NCI-H2107 treated with DMSO at 0.1 percent for 48 hours (cell line): ENCODE results near the gene PRKCD.

Source experiments
- DNase-seq: peaks from one replicate; lab custom pipeline; 2025; ENCODE audit not compliant: unreplicated experiment; lab: John Stamatoyannopoulos, UW

The PRKCD gene

GRCh38 chr3:53169832-53170324 lies 8.9 kb downstream of the PRKCD start:
- DNase-seq, result no peak

GRCh38 chr3:53170325-53171063 lies 9.5 kb downstream of the PRKCD start:
- DNase-seq, result no peak

GRCh38 chr3:53171064-53171418 lies 10.0 kb downstream of the PRKCD start:
- DNase-seq, result no peak

GRCh38 chr3:53171827-53172505 lies 11.0 kb downstream of the PRKCD start:
- DNase-seq, result no peak

GRCh38 chr3:53173107-53173506 lies 12.1 kb downstream of the PRKCD start:
- DNase-seq, result no peak

- no peak for DNase-seq
Observed at GRCh38 chr3:53174346-53175250, 13.6 kb downstream of the PRKCD start.

GRCh38 chr3:53175613-53176540 lies 14.9 kb downstream of the PRKCD start:
- DNase-seq, result no peak

GRCh38 chr3:53178246-53178645 lies 17.2 kb downstream of the PRKCD start:
- DNase-seq, result no peak

GRCh38 chr3:53179580-53179979 lies 18.6 kb downstream of the PRKCD start:
- DNase-seq, result no peak

GRCh38 chr3:53180305-53181023 lies 19.5 kb downstream of the PRKCD start:
- DNase-seq, result no peak

- no peak for DNase-seq
Observed at GRCh38 chr3:53181024-53181371, 20.0 kb downstream of the PRKCD start.

- DNase-seq, result no peak
Observed at GRCh38 chr3:53181528-53181927, 20.5 kb downstream of the PRKCD start.

GRCh38 chr3:53182764-53183355 lies 21.9 kb downstream of the PRKCD start:
- DNase-seq, result no peak

GRCh38 chr3:53183514-53183913 lies 22.5 kb downstream of the PRKCD start:
- no peak for DNase-seq

- DNase-seq, result no peak
Observed at GRCh38 chr3:53184701-53185100, 23.7 kb downstream of the PRKCD start.

- DNase-seq, result no peak
Observed at GRCh38 chr3:53185761-53186465, 24.9 kb downstream of the PRKCD start.

- DNase-seq, result no peak
Observed at GRCh38 chr3:53186726-53187125, 25.7 kb downstream of the PRKCD start.

- no peak for DNase-seq
Observed at GRCh38 chr3:53187430-53187829, 26.4 kb downstream of the PRKCD start.

GRCh38 chr3:53188136-53188685 lies 27.2 kb downstream of the PRKCD start:
- DNase-seq, result no peak
